Body of pancreas (tissue), 4 donors: ENCODE measurements around the gene SVEP1.

Experiments used
- POLR2A ChIP-seq, 3 donors: fragments of 450-650 bp; IDR thresholded peaks; one replicate each; pipeline ENCODE4 v1.6.1; 2016; ENCODE audit warnings: antibody characterized with exemption in 3 of 3, mild to moderate bottlenecking in 2 of 3
- TF ChIP-seq, protein P1 (sequence below), 7 experiments: fragments of 450-650 bp in 4 of 7; fragments of 200-600 bp in 3 of 7; sonication (generic) in 3 of 7; IDR thresholded peaks; one replicate each; pipeline ENCODE4 v1.5.1; 2016 to 2019; ENCODE audit warnings: antibody characterized with exemption in 7 of 7

DNA sequence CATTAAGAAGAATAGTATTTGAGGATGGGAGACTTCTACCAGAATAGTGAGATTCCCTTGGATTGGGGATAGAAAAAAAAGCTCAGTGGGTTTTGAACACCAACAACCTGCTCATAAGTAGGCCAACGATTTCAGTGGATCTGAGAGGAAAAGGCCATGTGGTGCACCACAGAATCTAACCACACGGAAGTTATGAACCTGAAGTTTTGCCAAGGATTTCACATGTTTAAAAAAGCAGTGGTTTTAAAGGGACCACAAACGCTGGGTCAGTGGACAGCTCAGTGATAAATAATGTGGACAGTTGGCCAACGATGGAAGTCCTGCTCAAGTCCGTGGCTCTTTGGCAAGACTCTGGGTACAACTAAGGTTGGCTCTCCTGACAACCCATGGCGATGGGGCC, 134.6 kb downstream of the SVEP1 start:
- TF ChIP-seq, protein P1, sequence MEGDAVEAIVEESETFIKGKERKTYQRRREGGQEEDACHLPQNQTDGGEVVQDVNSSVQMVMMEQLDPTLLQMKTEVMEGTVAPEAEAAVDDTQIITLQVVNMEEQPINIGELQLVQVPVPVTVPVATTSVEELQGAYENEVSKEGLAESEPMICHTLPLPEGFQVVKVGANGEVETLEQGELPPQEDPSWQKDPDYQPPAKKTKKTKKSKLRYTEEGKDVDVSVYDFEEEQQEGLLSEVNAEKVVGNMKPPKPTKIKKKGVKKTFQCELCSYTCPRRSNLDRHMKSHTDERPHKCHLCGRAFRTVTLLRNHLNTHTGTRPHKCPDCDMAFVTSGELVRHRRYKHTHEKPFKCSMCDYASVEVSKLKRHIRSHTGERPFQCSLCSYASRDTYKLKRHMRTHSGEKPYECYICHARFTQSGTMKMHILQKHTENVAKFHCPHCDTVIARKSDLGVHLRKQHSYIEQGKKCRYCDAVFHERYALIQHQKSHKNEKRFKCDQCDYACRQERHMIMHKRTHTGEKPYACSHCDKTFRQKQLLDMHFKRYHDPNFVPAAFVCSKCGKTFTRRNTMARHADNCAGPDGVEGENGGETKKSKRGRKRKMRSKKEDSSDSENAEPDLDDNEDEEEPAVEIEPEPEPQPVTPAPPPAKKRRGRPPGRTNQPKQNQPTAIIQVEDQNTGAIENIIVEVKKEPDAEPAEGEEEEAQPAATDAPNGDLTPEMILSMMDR (IDR thresholded peaks at IDR 0.05): no peak
- TF ChIP-seq POLR2A (IDR thresholded peaks at IDR 0.05): no peak
